SKM-1 treated with dmso at 0.1 percent for 144 hours (cell line): ENCODE measurements around the gene RSPH1.

Experiments
- DNase-seq: peaks from one replicate; lab custom pipeline; 2025; ENCODE audit not compliant: unreplicated experiment; lab: John Stamatoyannopoulos, UW

RSPH1 gene

GRCh38 chr21:42532466-42533181 is 36.6 kb upstream of the RSPH1 start:
- DNase-seq, result no peak

GRCh38 chr21:42531771-42532170 is 35.7 kb upstream of the RSPH1 start:
- DNase-seq, result no peak

- DNase-seq, result no peak
These were observed 34.1 kb upstream of the RSPH1 start for GRCh38 chr21:42530167-42530518.

- no peak for DNase-seq
These were observed 31.6 kb upstream of the RSPH1 start for GRCh38 chr21:42527489-42528158.

GRCh38 chr21:42527127-42527488 is 31.1 kb upstream of the RSPH1 start:
- DNase-seq, result no peak

GRCh38 chr21:42526379-42526727 is 30.3 kb upstream of the RSPH1 start:
- DNase-seq, result no peak

GRCh38 chr21:42525676-42526378 is 29.8 kb upstream of the RSPH1 start:
- no peak for DNase-seq

GRCh38 chr21:42525029-42525581 is 29.1 kb upstream of the RSPH1 start:
- no peak for DNase-seq

GRCh38 chr21:42524341-42525028 is 28.5 kb upstream of the RSPH1 start:
- DNase-seq, result no peak

GRCh38 chr21:42523941-42524340 is 27.9 kb upstream of the RSPH1 start:
- DNase-seq, result no peak

GRCh38 chr21:42523211-42523610 is 27.2 kb upstream of the RSPH1 start:
- no peak for DNase-seq

GRCh38 chr21:42522771-42523170 is 26.7 kb upstream of the RSPH1 start:
- DNase-seq, result no peak

GRCh38 chr21:42522271-42522670 is 26.2 kb upstream of the RSPH1 start:
- no peak for DNase-seq

GRCh38 chr21:42521805-42522204 is 25.8 kb upstream of the RSPH1 start:
- no peak for DNase-seq

GRCh38 chr21:42521384-42521783 is 25.4 kb upstream of the RSPH1 start:
- DNase-seq, result no peak

GRCh38 chr21:42520628-42521253 is 24.7 kb upstream of the RSPH1 start:
- no peak for DNase-seq

GRCh38 chr21:42518626-42519025 is 22.6 kb upstream of the RSPH1 start:
- no peak for DNase-seq

- no peak for DNase-seq
These were observed 22.2 kb upstream of the RSPH1 start for GRCh38 chr21:42518215-42518614.

- no peak for DNase-seq
These were observed 19.9 kb upstream of the RSPH1 start for GRCh38 chr21:42515708-42516502.

GRCh38 chr21:42514883-42515228 is 18.8 kb upstream of the RSPH1 start:
- no peak for DNase-seq
